Islet of Langerhans (tissue), 1 donor: ENCODE data around the gene RAPGEF1.

Source experiments
- FAIRE-seq: peaks from one replicate; lab custom pipeline; 2011; peaks lifted over from hg19 to GRCh38; lab: Jason Lieb, UNC

RAPGEF1 gene

DNA sequence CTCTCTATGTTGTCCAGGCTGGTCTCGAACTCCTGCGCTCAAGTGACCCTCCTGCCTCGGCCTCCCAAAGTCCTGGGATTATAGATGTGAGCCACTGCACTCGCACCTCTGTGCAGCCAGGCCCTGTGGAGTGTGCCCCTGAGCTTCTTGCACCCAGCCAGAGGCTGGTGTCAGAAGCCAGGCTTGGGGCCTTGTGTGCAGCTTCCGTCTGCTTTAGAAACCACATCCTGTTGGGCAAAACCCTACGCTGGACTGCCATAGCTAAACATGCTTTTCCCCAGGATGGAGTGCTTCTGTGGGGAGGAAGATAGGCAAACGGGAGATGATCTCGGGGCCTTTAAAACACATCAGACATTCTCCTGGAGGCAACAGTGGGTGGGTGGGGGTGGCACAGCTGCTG, 154.5 kb downstream of the RAPGEF1 start:
- FAIRE-seq = no peak

DNA sequence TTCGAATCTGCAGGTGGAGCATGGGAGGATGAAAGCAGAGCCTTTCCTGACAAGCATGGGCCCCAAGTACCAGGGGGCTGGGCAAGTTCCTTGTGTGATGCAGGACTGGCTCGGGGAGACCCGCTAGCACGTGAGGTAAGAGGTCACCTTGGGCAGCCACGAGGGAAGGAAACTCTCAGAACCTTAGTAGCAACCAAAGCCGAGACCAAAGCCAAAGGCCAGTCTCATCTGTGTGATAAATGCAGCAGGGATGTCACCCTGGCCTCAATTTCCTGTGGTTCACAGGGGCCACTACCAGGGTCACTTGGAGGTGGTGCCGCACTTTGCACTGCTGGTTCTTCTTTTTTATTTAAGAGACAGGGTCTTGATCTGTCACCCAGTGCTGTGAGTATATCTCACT, 155.0 kb downstream of the RAPGEF1 start:
- FAIRE-seq = no peak

DNA sequence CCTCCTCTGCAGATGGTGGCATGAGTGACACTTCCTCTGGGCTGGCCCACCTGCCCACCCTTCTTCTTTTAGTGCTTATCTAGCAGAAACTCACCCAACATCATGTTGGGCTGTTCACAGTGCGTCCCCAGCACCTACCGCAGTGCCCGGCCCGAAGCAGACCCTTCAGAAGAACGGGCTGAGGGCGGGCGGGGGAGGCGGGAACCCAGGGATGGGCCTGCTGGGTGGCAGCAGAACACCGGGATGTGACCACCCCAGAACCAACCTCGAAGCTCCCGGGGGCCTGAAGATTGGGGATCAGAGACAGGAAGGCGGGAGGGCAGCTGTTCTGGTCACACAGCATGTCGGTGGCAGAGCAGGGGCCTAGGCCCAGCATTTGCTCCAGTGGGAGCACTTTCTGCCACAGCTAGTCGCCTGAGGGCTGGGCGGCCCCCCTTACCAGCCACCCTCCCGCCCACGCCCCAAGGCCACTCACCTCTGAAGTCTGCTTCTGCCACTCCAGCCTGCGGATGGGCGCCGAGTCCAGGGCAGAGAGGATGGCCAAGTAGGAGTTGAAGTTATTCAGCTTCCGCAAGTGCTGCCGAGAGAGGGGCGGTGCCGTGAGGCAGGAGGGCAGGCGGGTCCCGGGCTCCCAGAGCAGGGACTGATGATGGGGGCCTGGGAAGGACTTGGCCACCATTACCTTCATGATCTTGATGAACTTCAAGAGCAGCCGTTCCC, 155.9 kb downstream of the RAPGEF1 start:
- no peak for FAIRE-seq

DNA sequence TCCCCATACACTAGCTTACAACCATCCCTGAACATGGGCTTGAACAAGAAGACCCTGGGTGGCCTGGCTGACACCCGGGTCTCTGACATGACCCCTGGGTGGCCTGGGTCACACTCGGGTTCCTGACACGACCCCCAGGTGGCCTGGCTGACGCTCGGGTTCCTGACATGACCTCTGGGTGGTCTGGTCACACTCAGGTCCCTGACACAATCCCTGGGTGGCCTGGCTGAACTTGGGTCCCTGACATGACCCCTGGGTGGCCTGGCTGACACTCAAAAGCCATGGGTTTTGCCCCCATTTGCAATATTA, 156.6 kb downstream of the RAPGEF1 start:
- no peak for FAIRE-seq

DNA sequence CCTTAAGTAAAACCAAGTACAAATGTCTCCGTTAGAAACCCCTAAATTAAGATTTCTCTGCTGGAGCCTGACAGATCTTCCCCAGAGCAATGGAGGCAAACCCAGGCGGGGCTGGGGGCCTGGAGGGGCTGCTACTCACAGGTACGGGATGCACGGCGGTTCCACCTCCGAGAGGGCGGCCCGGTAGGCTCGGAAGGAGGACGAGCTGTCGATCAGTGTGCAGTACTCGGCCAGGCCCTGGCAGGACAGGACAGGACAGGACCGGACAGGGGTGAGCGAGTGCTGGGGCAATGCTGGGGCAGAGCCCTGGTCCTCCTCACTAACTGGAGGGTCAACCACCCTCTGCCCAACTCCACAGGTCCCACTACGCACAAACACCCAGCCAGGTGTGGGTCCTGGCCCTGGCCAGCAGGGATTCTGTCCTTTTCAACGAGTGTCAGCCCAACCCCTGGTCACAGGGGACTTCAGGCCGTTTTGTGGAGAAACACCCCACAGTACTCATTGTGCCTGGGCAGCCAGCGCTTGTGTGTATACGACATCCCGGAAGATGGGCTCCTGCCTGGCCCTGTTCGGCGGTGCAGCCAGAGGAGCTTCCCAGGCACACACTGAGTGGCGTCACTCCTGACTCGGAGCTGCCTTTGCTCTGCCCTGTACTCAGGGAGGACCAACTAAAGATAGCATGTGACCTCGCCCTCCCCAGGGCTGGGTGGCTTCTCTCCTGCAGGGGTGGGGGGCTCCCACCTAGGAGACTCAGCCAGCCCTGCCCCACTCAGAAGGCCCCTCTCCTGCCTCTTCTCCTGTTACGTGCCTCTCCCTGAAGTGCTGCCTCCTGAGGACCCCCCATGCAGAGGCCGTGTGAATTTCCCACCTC, 157.2 kb downstream of the RAPGEF1 start:
- FAIRE-seq = no peak

DNA sequence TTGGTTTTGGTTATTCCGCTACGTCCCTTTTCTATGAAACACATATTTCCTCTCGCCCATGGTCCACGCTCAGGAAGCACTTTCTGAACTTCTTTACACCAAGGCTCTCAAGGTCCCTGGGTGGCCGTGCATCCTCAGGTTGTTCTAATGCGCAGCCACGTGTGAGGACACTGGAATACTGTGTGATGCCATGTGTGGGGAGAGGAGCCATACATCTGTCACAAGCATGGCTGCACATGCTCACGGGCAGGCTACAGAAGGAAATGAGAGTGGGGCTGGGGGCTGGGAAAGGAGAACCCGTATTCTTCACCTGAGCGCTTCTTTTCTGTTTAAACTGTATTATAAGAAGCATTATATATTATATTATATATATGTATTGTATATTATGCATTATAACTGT, 157.8 kb downstream of the RAPGEF1 start:
- FAIRE-seq = no peak

DNA sequence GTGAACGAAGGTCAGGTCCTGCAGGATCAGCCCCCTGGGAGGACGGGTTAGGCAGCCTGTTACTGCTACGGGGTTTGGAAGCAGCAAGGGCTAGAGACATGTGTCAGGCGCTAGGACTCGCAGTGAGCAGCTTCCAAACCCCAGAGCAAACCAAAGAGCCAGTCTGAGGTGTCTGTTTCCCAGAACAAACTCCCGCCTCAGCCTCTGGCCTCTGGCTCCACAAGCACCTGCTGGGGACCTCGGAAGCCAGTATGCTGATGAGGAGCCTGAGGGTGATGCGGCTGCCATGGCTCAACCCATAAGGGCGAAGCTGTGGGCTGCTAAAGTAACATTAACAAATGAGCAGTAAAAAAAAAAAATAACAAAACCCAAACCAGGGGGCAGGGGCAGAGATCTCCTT, 159.5 kb downstream of the RAPGEF1 start:
- FAIRE-seq = no peak

DNA sequence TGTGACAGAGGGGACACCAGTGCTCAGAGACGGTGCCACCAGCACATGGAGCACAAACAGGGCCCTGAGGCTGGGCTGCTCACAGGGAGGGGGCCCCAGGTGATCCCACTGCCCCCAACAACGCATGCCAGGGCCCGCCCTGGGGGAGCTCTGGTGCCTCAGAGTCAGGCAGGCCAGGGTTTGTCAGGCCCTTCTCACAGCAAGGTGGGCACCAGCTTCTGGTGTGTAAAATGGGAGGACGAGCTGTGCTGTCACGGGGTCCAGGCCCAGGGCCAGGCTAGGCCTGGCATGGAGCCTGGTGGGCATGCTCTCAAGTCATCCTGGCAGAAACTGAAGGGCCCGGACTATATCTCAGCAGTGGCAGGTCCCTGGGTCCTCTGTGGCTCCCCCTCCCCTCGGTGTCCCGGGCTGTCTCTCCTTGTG, 160.1 kb downstream of the RAPGEF1 start:
- no peak for FAIRE-seq

DNA sequence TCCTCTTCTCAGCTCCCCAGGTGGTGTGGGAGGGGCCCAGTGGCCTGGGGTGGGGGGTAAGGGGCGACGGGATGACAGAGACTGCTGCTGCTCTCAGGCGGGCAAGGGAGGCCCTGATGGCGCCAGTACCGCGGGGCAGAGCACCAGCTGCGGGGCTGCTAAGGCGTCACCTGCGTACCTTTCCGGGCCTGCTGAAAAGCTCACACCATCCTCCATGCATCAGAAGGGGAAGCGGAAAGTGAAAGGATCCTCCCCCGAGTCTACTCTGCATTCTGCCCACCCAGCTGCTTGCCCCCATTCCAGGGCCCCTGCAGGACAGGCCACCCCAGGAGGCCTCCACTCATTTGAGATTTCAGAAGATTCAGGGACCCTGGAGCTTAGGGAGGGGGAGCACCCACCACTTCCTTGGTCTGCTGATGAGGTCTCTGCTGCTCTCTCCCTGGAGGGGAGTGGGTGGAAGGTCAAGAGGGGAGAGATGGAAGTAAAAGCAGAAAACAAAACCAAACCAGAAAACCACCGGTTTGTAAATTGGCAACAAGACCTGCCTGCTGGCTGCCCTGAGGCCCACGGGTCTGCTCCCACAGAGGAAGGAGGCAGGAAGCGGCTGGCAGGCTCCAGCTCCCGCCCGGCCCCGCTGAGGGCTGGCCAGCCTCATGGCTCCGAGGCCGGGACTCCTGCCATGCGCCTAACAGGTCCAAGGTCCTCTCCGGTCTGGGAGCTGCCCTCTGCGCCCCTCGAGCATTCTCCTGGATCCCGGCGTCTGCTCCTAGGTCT, 161.0 kb downstream of the RAPGEF1 start:
- no peak for FAIRE-seq

DNA sequence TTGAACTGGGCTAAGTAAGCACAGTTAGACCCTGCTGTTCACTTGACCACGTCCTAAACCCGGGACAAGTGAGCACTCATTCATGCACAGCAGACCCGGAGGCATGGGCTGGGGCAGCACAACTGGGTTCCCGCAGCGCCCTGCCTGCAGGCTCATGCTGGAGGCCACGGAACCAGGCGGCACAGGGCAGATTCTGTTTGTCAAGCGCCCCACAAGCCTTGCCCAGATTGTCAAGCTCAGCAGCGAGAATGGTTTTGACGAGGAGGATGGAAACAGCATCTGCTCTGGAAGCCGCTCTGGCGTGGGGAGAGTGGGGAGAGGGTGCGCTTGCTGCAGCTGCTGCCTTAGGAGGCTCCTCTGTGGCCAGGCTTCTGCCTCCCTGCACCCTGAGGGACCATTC, 161.9 kb downstream of the RAPGEF1 start:
- FAIRE-seq = no peak

DNA sequence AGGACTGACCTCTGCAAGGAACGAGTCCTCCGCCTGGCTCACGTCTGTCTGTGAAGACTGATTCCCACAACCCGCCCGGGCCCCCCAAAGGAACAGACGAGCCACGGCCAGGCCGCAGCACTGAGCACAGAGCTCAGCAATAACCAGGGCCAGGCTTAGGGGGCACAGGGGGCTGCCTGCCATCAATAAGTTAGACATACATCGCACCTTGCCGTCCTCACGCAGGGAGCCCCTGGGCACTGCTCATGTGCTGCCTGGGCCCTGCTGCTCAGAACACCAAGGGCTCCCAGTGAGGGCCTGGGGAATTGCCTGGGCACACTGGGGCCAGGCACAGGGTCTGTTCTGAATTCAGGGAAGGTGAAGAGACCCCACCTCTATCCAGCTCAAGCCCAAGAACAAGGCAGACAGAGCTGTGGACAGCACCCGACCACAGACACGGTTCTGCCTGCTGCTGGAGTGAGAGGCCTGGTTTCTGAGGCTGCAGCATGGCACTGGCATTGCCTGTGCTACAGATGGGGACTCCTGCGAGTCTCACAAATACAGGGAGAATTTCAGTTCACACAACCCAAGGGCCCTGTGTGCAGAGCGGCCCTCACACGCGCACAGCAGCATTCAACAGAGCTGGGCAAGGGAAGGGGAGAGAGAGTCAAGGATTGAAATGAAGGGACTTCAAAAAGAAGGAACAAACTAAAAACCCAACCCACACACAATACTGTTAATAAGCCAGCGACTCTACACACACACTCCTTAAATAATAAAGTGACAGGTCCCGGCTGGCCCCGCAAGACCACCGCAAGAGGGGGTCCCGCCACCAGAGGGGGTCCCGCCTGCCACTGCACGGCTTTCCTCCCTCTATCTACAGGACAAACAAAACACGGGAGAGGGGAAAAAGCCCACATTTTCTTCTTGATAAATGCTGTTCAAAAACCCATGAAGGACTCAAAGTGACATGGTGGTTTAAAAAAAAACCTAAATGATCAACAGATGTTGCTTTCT, 162.6 kb downstream of the RAPGEF1 start:
- FAIRE-seq = peak; percentile 41

DNA sequence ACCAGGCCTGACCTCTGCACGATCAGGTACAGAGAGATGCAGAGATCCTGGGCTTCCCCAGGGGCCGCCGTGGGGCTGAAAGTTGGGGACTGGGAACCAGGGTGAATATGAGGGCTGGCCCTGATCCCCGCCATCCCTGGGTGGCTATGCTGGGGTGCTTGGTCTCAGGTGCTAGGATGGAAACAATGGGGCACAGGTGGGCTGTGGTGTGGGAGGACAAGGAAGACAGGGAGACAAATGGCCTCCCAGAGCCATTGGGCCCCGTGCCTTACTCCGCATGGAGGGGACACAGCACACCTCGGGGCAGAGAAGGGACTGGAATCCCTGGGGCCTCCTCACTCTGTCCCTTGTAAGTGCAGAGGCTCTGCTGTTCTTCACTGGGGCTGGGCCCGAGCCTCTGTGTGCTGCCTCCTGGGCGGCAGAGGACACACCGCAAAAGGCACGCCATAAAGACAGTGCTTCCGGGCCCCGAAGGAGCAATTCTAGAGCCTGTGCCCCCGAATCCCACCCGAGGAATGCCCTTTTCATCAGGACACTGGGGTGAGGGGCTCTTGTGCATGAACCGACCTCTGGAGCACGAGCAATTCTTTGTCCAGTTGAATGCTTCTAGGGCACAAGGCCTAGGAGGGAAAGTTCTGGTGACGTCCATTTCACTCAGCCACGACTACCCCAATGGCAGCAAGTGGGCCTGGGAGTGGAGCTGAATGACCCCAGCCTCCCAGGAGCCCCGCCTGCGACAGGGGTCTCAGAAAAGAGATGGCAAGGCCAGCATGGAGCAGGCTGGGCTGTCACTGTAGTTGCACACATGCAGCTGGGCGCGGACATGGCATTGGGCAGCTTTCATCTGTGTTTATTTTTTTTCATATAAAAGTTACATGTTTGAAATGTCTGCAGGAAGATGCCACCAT, 163.7 kb downstream of the RAPGEF1 start:
- no peak for FAIRE-seq

DNA sequence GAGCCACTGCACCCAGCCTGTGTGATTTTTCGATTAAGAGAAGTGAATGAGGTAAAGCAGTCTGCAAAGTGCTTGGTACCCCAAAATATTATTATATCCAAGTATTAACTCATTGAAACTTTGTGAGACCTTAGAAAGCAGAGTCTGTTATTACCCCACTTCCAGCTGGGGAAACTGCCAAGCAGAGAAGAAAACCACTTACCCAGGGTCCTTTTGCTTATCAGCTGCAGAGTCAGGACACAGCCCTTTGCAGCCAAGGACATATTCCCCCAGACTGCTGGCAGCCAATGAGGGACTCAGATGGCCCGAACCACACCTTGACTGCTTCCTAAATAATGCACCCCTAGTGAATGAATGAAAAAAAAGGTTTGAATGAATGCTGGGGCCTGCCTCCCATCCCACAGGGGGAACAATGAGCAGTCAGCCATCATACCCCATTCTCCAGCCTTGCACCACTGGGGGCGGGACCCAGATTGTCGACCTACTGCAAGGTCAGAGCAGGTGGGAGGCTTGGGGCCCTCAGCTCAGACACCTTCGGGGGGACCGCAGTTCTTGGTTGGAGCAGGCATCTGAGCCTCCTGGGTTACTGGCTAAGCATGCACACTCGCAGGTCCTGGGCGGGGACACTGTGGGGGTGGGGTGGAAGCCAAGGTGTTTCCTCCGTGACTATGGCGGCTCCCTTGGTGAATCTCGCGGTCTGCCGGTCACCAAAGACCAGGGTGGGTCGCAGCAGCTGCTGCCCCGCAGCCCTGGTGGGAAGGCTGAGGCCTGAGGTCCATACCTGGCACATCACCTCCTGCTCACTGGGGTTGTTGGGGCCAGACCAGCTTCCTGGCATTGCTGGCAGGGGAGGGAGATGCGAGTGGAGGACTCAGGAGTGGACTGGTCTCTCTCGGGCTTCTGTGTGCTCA, 164.9 kb downstream of the RAPGEF1 start:
- FAIRE-seq = no peak

DNA sequence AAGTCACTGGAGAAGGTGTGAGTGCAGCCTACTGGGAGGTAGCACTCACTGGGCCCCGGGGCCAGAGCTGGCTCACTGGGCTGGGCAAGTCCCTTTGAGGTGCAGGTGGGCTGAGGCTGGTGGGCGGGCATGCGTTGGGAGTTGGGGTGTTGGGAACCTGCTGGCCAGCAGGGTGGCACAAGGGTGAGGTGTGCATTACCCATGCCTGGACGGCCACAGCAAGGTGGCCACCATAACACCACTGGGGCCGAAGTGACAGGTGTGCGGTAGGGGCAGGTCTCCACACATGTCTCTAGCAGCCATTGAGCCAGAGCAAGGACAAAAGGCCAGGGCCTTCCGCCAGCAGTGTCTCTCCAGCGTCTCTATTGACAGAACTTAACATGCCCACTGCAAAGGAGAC, 172.0 kb downstream of the RAPGEF1 start:
- no peak for FAIRE-seq

DNA sequence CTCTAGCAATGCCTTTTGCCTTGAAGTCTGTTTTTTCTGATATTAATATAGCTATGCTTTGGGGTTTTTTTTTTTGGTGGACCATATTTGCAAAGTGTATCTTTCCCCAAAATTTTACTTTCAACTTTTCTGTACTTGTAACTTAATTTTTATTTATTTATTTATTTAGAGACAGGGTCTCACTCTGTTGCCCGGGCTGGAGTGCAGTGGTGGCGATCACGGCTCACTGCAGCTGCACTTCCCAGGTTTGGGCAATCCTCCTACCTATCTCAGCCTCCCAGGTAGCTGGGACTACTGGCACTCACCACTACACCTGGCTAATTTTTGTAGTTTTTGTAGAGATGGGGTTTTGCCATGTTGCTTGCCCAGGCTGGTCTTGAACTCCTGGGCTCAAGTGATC, 173.7 kb downstream of the RAPGEF1 start:
- no peak for FAIRE-seq

DNA sequence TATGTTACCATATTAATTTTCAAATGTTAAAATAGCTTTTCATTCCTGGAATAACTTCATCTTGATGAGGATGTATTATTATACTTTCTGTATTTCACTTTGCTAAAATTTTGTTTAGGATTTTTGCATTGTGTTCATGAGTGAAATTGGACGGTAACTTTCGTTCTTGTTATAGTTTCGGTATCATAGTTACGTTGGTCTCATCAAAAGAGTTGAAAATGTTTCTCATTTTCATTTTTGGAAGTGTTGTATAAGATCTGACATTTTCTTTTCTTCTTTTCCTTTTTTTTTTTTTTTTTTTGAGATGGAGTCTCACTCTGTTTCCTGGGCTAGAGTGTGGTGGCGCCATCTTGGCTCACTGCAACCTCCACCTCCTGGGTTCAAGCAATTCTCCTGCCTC, 174.5 kb downstream of the RAPGEF1 start:
- no peak for FAIRE-seq

DNA sequence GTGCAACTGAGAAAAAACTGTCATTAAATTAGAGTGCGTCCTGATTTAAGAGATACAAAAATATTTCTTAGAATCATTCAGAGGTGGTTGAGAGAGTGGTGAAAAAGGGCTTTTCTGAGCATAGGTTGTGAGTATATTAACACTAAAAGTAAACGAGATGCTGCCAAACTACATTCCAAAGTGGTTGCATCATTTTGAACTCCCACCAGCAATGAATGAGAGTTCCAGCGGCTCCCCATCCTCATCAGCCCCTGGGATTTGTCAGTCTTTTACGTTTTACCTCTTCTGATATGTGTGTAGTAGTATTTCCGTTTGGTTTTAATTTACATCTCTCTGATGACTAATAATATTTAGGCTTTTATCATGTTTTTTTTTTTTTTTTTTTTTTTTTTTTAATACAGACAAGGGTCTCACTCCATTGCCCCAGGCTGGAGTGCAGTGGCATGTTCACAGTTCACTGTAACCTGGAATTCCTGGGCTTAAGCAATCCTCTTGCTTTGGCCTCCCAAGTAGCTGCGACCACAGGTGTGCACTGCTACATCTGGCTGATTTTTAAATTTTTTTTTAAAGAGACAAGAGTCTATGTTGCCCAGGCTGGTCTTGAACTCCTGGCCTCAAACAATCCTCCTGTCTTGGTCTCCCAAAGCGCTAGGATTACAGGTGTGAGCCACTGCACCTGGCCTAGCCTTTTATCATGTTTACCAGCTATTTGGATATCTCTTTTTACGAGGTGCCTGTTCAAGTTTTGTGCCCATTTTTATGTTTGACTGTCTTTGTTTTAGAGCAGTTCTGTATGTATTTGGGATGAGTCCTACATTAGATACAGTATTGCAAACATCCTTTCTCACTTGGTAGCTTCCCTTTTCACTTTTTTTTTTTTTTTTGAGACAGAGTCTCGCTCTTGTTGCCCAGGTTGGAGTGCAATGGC, 177.6 kb downstream of the RAPGEF1 start:
- no peak for FAIRE-seq

DNA sequence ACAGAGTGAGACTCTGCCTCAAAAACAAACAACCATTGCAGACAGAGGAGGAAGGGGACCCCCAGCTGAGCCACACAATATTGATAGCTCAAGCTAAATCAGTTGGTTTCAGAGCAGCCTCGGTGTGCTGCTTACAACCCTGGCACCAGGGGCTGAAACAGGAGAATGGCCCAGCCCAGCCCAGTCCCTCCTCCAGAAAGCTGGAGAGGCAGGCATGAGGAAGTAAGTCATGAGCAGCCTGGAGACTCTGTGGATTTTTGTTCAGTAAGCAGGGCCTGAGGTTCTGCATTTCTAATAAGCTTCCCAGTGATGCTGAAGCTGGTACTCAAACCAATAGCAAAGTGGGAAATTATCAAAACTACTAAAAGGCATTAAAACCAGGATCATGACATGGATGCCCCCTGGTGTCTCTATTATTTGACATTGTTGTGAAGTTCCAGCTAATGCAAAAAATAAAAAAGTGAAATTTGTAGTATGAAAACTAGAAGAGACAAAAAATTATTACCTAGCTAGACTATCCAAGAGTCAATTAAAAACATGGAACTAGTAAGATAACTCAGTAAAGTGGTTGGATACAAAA, 180.4 kb downstream of the RAPGEF1 start:
- peak; percentile 72 for FAIRE-seq
